OCI-LY1 (cell line): Measurements from ENCODE around the gene SFRP2.

Experiments used
- CTCF ChIP-seq: fragments of 200-600 bp; sonication (generic), shearing (Covaris generic); IDR thresholded peaks from 2 replicates; pipeline ENCODE4 v1.5.1; 2017; ENCODE audit warnings: mild to moderate bottlenecking, antibody characterized with exemption, low read length, moderate library complexity, mixed read lengths
- EZH2 ChIP-seq: fragments of 200-600 bp; sonication (generic), shearing (Covaris generic); IDR thresholded peaks from 2 replicates; pipeline ENCODE4 v1.8.0; 2017; ENCODE audit warnings: borderline replicate concordance, mixed run types, mild to moderate bottlenecking, antibody characterized with exemption, low read length, moderate library complexity, mixed read lengths

GRCh38 chr4:153823483-153823882, 34.6 kb upstream of the SFRP2 start:
- TF ChIP-seq CTCF (no peak), EZH2 (no peak)
